ENCODE data around the gene FAM83G. TPM values are rescaled to one million over a fixed set of nuclear protein-coding genes. Genes with fewer than 3 reads are reported as not detected.
"Not testable (repeated sequence)": the region's sequence is repeated elsewhere in the genome, so short reads cannot be mapped to it uniquely, and the experiment has no call there.

Gene FAM83G
- total RNA-seq, 2 donors from 2014 or later, result 29.7 to 34.7 TPM

GRCh38 chr17:18944646-18945045 lies 59.9 kb downstream of the FAM83G start:
- DNase-seq (no peak), ATAC-seq (no peak)
- intact Hi-C loops (cut with DNase I, micrococcal nuclease), result no loop called here

- peak; percentile 56 for ATAC-seq
- intact Hi-C loops (cut with DNase I, micrococcal nuclease), result no loop called here
- DNase-seq, result no peak
Measured at GRCh38 chr17:18938692-18939023, 65.9 kb downstream of the FAM83G start.

GRCh38 chr17:18937981-18938691 lies 66.4 kb downstream of the FAM83G start:
- ATAC-seq (peak; percentile 94), DNase-seq (no peak)
- intact Hi-C loops (cut with DNase I, micrococcal nuclease), result no loop called here

DNA sequence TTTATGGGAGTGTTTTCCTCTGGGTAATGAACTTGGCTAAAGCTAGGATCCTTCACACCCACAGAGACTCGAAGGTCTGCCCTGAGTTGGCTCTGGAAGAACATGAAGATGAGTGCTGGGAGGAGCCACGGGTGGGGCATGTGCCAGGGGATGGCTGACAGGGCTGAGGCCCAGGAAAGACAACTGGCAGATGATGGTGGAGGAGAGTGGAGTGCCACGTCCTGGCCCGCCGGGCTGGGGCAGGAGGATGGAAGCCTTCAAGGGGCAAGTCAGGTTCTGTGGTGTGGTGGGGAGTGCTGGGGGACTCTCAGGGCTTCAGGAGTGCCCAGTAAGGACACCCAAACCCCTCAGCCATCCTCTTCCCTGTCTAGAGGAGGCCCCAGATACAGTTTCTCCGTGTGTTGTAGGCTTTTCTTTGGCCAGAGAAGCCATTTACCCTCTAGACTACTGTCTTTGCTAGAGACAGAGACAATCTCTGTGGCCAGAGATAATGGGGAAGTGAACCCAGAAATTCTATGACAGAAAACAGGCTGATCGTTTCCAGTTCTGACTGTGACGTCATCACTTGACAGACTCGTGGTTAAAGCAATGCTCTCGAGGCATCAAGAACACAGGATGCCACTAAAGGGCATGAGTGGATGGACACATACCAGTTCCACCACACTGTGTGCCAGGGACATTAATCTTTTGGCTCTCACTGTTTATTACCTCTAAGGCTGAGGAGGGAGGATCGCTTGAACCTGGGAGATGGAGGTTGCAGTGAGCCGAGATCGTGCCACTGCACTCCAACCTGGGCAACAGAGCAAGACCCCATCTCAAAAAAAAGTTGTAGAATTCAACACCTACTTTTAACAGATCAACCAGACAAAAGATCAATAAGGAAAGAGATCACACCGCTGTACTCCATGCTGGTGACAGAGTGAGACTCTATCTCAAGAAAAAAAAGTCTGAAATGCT lies 71.2 kb downstream of the FAM83G start:
- peak; percentile 74 for ATAC-seq
- peak in 1 of 2 donors; percentile 24 for DNase-seq
- intact Hi-C loops (cut with DNase I, micrococcal nuclease), result no loop called here

GRCh38 chr17:18932360-18933055 lies 72.1 kb downstream of the FAM83G start:
- intact Hi-C loops (cut with DNase I, micrococcal nuclease), result no loop called here
- ATAC-seq (peak; percentile 50), DNase-seq (no peak)

DNA sequence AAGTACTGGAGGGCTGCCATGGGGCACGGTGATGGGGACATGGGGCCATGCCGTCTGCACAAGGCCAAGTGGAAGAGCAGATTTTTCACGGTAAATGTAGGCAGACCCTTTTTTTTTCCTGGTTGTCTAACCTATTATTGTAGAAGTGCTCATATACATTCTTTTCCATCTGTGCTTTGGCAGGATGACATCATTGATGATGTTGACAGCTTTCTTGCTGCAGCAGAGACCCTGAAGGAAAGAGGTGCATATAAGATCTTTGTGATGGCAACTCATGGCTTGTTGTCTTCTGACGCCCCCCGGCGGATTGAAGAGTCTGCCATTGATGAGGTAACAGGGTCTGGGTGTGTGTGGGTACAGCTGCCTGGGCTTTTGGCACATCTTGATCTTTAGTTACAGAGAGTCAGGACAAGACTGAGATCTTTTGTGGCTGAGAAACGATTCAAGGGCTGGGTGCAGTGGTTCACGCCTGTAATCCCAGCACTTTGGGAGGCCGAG lies 75.9 kb downstream of the FAM83G start:
- no peak for ATAC-seq
- intact Hi-C loops (cut with DNase I, micrococcal nuclease), result no loop called here
- DNase-seq, result no peak

- ATAC-seq (no peak), DNase-seq (no peak)
- intact Hi-C loops (cut with DNase I, micrococcal nuclease), result no loop called here
Measured at GRCh38 chr17:18925187-18925586, 79.4 kb downstream of the FAM83G start.

GRCh38 chr17:18922596-18922995 lies 82.0 kb downstream of the FAM83G start:
- intact Hi-C loops (cut with DNase I, micrococcal nuclease); ATAC-seq; DNase-seq: not testable (repeated sequence)

GRCh38 chr17:18921912-18922451 lies 82.6 kb downstream of the FAM83G start:
- peak; percentile 67 for ATAC-seq
- no peak for DNase-seq
- intact Hi-C loops (cut with DNase I, micrococcal nuclease), result no loop called here

GRCh38 chr17:18921485-18921884 lies 83.1 kb downstream of the FAM83G start:
- ATAC-seq (no peak), DNase-seq (no peak)
- intact Hi-C loops (cut with DNase I, micrococcal nuclease), result no loop called here

GRCh38 chr17:18920911-18921441 lies 83.6 kb downstream of the FAM83G start:
- intact Hi-C loops (cut with DNase I, micrococcal nuclease), result no loop called here
- DNase-seq (no peak), ATAC-seq (peak; percentile 5)

DNA sequence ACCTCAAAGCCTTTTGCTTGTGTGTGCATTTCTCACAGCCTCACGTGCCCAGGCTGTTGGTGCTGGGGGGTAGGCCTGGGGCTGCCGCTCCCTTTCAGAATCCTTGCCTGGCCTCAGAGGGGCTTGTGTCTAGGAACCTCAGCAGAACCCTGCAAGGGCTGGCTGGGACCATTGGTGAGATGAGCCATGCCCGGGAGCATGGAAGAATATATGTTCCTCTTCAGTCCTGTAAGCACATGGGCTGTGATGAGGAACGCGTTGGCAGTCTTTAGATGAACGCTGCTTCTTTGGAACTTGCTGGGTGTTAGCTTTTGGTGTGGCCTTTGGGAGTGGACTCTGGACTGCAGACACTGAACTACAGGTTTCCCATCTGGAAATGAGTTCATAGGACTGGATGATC lies 84.6 kb downstream of the FAM83G start:
- ATAC-seq, result peak; percentile 94
- DNase-seq, result peak; percentile 44 to 58

More for the DNA sequence above, 84.6 kb downstream of the FAM83G start:
- intact Hi-C loops (cut with DNase I, micrococcal nuclease), result no loop called here

Other genes with a start within 250 kb of the FAM83G start
- 10 to 100 TPM; 40.7 to 41.8 TPM for gene TVP23B, start 223.6 kb downstream of the FAM83G start, total RNA-seq
- 10 to 100 TPM; 27.1 to 31.5 TPM for gene PRPSAP2, start 146.6 kb downstream of the FAM83G start, total RNA-seq
- under 1 TPM in 1 of 2 donors, not detected in 1; 0.31 TPM for gene SLC5A10, start 52.6 kb downstream of the FAM83G start, total RNA-seq
- 1 to 10 TPM in 1 of 2 donors, under 1 TPM in 1; 0.79 to 1.5 TPM for gene GRAP, start 42.2 kb upstream of the FAM83G start, total RNA-seq
- 1 to 10 TPM; 1.4 to 1.8 TPM for gene GRAPL, start 122.8 kb upstream of the FAM83G start, total RNA-seq
- gene EPN2, start 232.6 kb upstream of the FAM83G start, total RNA-seq, result 10 to 100 TPM; 41.0 to 45.9 TPM